Kidney epithelial cell (primary cell): Measurements from ENCODE around the gene DUOXA1. TPM values are rescaled to one million over a fixed set of nuclear protein-coding genes. Genes with fewer than 3 reads are reported as not detected.

ENCODE experiments used
- DNase-seq: peaks from one replicate; pipeline ENCODE4 v3.0.0-alpha.2; 2010; ENCODE audit warnings: low read depth
- H3K27me3 ChIP-seq: 2 replicates; pipeline ENCODE4 v1.6.0; 2011; ENCODE audit warnings: low read length; ENCODE audit not compliant: control insufficient read depth, insufficient read depth
- H3K36me3 ChIP-seq: 2 replicates; pipeline ENCODE4 v1.5.1; 2011; ENCODE audit warnings: low read length; ENCODE audit not compliant: control insufficient read depth, insufficient read depth
- H3K4me3 ChIP-seq: 2 replicates; pipeline ENCODE4 v1.5.1; 2011; ENCODE audit warnings: low read depth, mild to moderate bottlenecking, control low read depth, low read length
- total RNA-seq: library from RNA; depleted of rRNA; stranded (reverse); fragments of >200 nt; gene quantifications from 2 replicates; pipeline ENCODE4 v1.2.3, GENCODE V29; 2015
- TF ChIP-seq, protein P1 (sequence below): IDR thresholded peaks from 2 replicates; pipeline ENCODE4 v1.5.1; 2011; ENCODE audit warnings: mild to moderate bottlenecking, moderate library complexity, low read length, control low read depth, inconsistent platforms; ENCODE audit not compliant: insufficient read depth, poor library complexity, severe bottlenecking

DUOXA1 gene
- total RNA-seq, 1 donor from 2014 or later = not detected

GRCh38 chr15:45100884-45101625 lies 28.6 kb downstream of the DUOXA1 start:
- TF ChIP-seq, protein P1, sequence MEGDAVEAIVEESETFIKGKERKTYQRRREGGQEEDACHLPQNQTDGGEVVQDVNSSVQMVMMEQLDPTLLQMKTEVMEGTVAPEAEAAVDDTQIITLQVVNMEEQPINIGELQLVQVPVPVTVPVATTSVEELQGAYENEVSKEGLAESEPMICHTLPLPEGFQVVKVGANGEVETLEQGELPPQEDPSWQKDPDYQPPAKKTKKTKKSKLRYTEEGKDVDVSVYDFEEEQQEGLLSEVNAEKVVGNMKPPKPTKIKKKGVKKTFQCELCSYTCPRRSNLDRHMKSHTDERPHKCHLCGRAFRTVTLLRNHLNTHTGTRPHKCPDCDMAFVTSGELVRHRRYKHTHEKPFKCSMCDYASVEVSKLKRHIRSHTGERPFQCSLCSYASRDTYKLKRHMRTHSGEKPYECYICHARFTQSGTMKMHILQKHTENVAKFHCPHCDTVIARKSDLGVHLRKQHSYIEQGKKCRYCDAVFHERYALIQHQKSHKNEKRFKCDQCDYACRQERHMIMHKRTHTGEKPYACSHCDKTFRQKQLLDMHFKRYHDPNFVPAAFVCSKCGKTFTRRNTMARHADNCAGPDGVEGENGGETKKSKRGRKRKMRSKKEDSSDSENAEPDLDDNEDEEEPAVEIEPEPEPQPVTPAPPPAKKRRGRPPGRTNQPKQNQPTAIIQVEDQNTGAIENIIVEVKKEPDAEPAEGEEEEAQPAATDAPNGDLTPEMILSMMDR = no peak
- peaks cover 8% of the 10 kb centered on the region for H3K27me3 ChIP-seq
- H3K4me3 ChIP-seq = no peak overlapping the region
- DNase-seq = no peak
- H3K36me3 ChIP-seq = no peaks in the 10 kb centered on the region

- Histone ChIP-seq H3K27me3 (peaks cover 2% of the 10 kb centered on the region), H3K36me3 (no peaks in the 10 kb centered on the region), H3K4me3 (no peak overlapping the region)
- DNase-seq = no peak
- TF ChIP-seq, protein P1 = no peak
Observed at GRCh38 chr15:45099549-45100165, 30.0 kb downstream of the DUOXA1 start.

DNA sequence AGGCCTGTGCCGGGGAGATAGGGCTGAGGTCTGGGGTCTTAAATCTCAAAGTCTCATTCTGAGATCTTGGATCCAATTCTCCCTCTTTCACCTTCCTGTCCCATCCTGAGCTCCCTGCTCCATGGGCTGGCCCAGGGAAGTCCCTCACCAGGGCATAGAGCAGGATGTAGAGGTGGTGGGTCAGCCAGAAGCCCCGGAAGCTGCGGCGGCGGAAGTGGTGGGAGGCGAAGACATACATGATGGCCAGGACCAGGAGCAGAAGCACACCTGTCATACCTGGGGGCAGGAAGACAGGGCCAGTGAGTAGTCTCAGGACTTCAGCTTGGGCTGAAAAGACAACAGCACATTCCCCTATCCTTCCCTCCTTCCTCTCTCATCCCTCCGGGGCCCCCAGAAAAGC lies 32.2 kb downstream of the DUOXA1 start:
- TF ChIP-seq, protein P1 = no peak
- no peak for DNase-seq
- H3K36me3 ChIP-seq = no peaks in the 10 kb centered on the region
- H3K4me3 ChIP-seq = no peak overlapping the region
- peaks cover 6% of the 10 kb centered on the region for H3K27me3 ChIP-seq

- Histone ChIP-seq H3K27me3 (peaks cover 4% of the 10 kb centered on the region), H3K36me3 (no peaks in the 10 kb centered on the region), H3K4me3 (no peak overlapping the region)
- no peak for DNase-seq
- TF ChIP-seq, protein P1 = no peak
Observed at GRCh38 chr15:45095661-45096060, 34.0 kb downstream of the DUOXA1 start.

DNA sequence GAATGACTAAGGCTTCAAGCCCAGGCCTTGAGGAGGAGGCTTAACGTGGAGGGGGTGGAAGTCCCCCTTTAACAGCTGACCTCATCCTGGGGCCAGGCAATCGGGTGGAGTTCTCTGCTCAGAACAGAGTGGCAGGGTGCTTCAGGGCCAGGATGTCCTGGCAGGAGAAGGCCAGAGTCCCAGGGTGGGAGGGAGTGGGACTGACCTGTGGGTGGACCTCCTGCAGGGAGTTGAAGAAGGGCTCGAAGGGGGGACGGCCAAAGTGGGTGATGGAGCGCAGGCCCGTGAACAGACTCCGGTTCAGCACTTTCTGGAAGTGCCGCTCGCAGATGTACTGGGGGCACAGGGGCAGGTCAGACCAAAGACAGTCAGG lies 35.3 kb downstream of the DUOXA1 start:
- Histone ChIP-seq H3K4me3 (no peak overlapping the region), H3K27me3 (peaks cover 4% of the 10 kb centered on the region), H3K36me3 (no peaks in the 10 kb centered on the region)
- DNase-seq = no peak
- TF ChIP-seq, protein P1 = no peak
